Lower lobe of right lung (tissue), 2 donors: ENCODE data around the gene GPC3. TPM values are rescaled to one million over a fixed set of nuclear protein-coding genes. Genes with fewer than 3 reads are reported as not detected.

Experiments
- ATAC-seq, 2 donors: fragments of 200-7000 bp; cut with Tn5 transposase; one replicate each; pipeline ENCODE4 v1.9.1; 2020 to 2022; ENCODE audit warnings: mild to moderate bottlenecking in 2 of 2, moderate library complexity in 2 of 2
- DNase-seq: peaks from one replicate; pipeline ENCODE4 v3.0.0-alpha.2; 2020
- H3K27ac ChIP-seq: fragments of 200-600 bp; one replicate; pipeline ENCODE4 v1.8.0; 2022
- H3K27me3 ChIP-seq: fragments of 200-600 bp; one replicate; pipeline ENCODE4 v1.8.0; 2022; ENCODE audit warnings: low read depth
- H3K36me3 ChIP-seq: fragments of 200-600 bp; one replicate; pipeline ENCODE4 v1.8.0; 2022; ENCODE audit warnings: mild to moderate bottlenecking
- H3K4me1 ChIP-seq: fragments of 200-600 bp; one replicate; pipeline ENCODE4 v1.8.0; 2022
- H3K4me3 ChIP-seq: fragments of 200-600 bp; one replicate; pipeline ENCODE4 v1.8.0; 2022; ENCODE audit warnings: mild to moderate bottlenecking
- H3K9me3 ChIP-seq: fragments of 200-600 bp; one replicate; pipeline ENCODE4 v1.8.0; 2022
- intact Hi-C: fragments of 100-400 bp; cut with DNase I; formaldehyde crosslinking; loops from one replicate; pipeline ENCODE4 v1.11.0; 2022
- total RNA-seq: library from RNA; stranded (reverse); fragmentation: NEBNext Ultra II Directional; extraction: Animal tissue kit (Norgen Biotek cat#: 25700); gene quantifications from one replicate; pipeline ENCODE4 v1.2.1, GENCODE V29; 2021
- TF ChIP-seq, protein P1 (sequence below): fragments of 200-600 bp; IDR thresholded peaks from one replicate; pipeline ENCODE4 v1.8.0; 2022; ENCODE audit warnings: antibody characterized with exemption, mild to moderate bottlenecking
- donor health status: DM: no; HTN: yes; CAD: no; lungs with severe emphysema.

GPC3 gene
- total RNA-seq, 1 donor from 2014 or later, result 50.2 TPM

DNA sequence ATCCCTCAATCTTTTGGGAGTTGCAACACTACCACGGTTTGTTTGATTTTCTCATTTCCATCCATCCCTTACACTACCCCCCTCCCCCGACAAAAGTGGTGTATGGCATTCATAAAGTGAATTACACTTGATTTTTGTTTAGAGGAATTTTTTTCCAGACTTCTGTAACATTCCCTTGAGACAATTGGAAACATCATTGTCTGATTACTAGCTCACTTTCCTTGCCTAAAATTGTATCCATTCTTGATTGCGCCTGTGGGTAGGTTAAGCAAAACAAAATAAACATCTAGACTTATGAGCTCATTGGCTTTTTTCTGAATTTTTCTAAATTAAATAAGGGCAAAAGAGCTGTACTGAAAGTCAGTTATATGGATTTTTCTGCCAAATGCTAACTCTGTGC is 3.5 kb downstream of the GPC3 start:
- Histone ChIP-seq H3K9me3 (no peaks in the 10 kb centered on the region), H3K27me3 (peaks cover 6% of the 10 kb centered on the region), H3K4me1 (no peaks in the 10 kb centered on the region), H3K27ac (no peak overlapping the region), H3K36me3 (no peaks in the 10 kb centered on the region), H3K4me3 (no peak overlapping the region)
- intact Hi-C loops, result no loop called here
- ATAC-seq (no peak), DNase-seq (no peak)
- TF ChIP-seq, protein P1, sequence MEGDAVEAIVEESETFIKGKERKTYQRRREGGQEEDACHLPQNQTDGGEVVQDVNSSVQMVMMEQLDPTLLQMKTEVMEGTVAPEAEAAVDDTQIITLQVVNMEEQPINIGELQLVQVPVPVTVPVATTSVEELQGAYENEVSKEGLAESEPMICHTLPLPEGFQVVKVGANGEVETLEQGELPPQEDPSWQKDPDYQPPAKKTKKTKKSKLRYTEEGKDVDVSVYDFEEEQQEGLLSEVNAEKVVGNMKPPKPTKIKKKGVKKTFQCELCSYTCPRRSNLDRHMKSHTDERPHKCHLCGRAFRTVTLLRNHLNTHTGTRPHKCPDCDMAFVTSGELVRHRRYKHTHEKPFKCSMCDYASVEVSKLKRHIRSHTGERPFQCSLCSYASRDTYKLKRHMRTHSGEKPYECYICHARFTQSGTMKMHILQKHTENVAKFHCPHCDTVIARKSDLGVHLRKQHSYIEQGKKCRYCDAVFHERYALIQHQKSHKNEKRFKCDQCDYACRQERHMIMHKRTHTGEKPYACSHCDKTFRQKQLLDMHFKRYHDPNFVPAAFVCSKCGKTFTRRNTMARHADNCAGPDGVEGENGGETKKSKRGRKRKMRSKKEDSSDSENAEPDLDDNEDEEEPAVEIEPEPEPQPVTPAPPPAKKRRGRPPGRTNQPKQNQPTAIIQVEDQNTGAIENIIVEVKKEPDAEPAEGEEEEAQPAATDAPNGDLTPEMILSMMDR, result no peak

DNA sequence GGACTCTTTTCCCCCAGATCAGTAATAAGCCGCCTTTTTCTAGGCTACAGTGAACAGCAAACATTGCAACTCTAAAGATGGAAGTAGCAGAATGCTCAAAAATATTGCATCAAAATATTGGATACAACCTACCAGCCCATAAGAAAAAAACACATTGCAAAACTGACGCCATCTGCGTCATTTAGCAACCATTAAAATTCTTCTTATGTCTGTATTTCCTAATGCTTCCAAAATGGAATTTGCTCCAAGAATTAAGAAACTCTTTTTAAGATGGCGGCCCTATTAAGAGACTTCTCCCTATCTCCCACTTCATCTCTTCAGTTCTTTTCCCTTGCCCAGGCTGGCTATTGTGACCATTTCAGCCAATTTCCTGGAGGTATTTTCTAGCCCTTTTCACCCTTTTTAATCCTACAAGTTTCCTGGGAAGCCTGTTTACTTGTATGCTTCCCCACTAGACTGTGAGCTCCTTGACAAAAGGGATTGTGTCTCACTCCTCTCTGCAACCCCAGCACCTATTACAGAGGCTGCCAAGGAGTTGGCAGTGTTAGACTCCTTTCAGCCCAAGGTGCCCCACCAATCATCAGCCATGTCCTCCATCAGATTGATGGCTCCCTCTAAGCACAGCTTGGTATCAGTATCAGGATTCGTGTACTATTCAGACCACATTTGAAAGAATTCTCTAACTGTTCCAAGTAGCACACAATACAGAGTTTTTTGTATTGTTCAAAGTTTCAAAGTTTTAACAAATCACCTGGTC is 4.4 kb downstream of the GPC3 start:
- Histone ChIP-seq H3K4me3 (no peak overlapping the region), H3K36me3 (no peaks in the 10 kb centered on the region), H3K27me3 (peaks cover 6% of the 10 kb centered on the region), H3K27ac (no peak overlapping the region), H3K9me3 (no peaks in the 10 kb centered on the region), H3K4me1 (no peaks in the 10 kb centered on the region)
- ATAC-seq (no peak), DNase-seq (no peak)
- intact Hi-C loops, result no loop called here
- TF ChIP-seq, protein P1, result no peak

DNA sequence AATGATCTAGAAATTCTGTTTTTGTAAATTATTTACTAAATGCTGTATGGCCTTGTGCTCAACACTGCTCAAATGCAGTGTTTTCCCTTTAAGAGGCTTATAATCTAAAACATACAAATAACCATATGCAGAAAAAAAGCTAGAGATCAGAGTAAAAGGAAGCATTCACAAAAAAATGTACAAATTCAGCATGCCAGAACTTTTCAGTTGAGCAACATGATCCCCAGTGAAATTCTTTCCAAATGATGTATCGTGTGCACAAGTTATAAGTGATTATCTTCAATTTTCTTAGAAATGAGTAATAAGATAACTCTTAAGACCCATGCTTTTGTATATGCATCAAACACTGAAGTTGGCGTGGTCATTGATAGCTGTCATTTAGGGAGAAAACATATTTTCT is 5.0 kb downstream of the GPC3 start:
- Histone ChIP-seq H3K36me3 (no peaks in the 10 kb centered on the region), H3K27ac (no peak overlapping the region), H3K4me3 (no peak overlapping the region), H3K27me3 (peaks cover 6% of the 10 kb centered on the region), H3K9me3 (no peaks in the 10 kb centered on the region), H3K4me1 (no peaks in the 10 kb centered on the region)
- TF ChIP-seq, protein P1, result no peak
- intact Hi-C loops, result no loop called here
- DNase-seq (no peak), ATAC-seq (no peak)

DNA sequence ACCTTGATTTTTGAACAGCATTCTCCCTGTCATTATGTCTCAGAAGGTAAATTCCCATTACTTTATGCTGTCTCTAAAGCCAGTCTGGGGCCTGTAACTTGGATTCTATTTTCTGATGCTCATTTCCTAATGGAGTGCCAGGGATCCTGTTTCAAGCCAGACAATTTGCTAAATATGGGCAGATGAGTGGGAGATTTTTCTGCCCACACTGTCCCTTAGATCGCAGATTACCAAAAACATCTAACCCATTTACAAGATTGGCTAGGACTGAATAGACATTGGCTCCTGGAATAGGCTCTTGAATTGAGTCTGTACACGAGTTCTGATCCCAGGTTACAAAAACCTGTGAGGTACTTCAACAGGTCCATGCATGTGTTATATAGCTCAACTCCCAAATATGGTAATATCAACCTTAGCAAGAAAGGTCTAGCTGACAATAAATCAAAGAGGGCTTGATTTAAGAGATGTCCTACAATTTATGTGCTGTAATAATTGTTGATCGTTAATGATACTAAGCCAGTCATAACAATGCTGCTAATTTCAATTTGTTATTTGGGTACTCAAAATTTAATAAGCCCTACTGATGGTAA is 5.7 kb downstream of the GPC3 start:
- Histone ChIP-seq H3K4me1 (no peaks in the 10 kb centered on the region), H3K36me3 (no peaks in the 10 kb centered on the region), H3K27me3 (peaks cover 6% of the 10 kb centered on the region), H3K27ac (no peak overlapping the region), H3K4me3 (no peak overlapping the region), H3K9me3 (no peaks in the 10 kb centered on the region)
- ATAC-seq (no peak), DNase-seq (no peak)
- intact Hi-C loops, result no loop called here
- TF ChIP-seq, protein P1, result no peak

DNA sequence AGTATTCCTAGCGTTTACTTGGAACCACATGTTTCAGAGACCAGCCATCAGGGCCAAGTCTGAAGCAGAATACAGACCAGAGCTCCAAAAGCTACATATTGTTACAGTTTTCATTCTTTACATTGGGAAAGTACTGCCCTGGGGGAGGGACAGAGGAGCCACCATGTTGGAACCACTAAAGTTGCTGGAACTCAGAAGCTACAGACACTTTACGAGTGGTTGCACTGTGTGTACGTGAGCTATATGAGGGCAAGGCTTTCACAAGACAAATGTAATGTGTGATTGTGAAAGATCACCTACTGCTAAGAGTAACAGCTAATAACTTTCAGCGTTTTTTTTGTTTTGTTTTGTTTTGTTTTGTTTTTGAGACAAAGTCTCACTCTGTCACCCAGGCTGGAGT is 11.7 kb downstream of the GPC3 start:
- ATAC-seq, result no peak
- no peaks in the 10 kb centered on the region for H3K9me3 ChIP-seq
- TF ChIP-seq, protein P1, result no peak

More for the DNA sequence above, 11.7 kb downstream of the GPC3 start:
- Histone ChIP-seq H3K4me1 (no peaks in the 10 kb centered on the region), H3K4me3 (no peak overlapping the region), H3K27ac (no peak overlapping the region), H3K27me3 (no peaks in the 10 kb centered on the region), H3K36me3 (no peaks in the 10 kb centered on the region)
- intact Hi-C loops, result no loop called here
- no peak for DNase-seq
